ENCODE data around the gene BICD1. TPM values are rescaled to one million over a fixed set of nuclear protein-coding genes. Genes with fewer than 3 reads are reported as not detected.

BICD1 gene
- total and polyA plus RNA-seq, 2 experiments from 2014 or later, result 59.3 to 83.6 TPM

- TF ChIP-seq JUNB (IDR thresholded peaks at IDR 0.05; ENCODE audit: unreplicated experiment), result no peak
- TF ChIP-seq ZNF331 (CRISPR knock-in tag; IDR thresholded peaks at IDR 0.05; ENCODE audit: low read depth), result no peak
- no peak for TF ChIP-seq REST (IDR thresholded peaks at IDR 0.05; ENCODE audit: unreplicated experiment)
- TF ChIP-seq, protein P1, sequence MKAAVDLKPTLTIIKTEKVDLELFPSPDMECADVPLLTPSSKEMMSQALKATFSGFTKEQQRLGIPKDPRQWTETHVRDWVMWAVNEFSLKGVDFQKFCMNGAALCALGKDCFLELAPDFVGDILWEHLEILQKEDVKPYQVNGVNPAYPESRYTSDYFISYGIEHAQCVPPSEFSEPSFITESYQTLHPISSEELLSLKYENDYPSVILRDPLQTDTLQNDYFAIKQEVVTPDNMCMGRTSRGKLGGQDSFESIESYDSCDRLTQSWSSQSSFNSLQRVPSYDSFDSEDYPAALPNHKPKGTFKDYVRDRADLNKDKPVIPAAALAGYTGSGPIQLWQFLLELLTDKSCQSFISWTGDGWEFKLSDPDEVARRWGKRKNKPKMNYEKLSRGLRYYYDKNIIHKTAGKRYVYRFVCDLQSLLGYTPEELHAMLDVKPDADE (IDR thresholded peaks at IDR 0.05), result no peak
- no peak for TF ChIP-seq ZNF114 (CRISPR knock-in tag; IDR thresholded peaks at IDR 0.05)
- TF ChIP-seq EZH2phosphoT487 (IDR thresholded peaks at IDR 0.05; ENCODE audit: unreplicated experiment), result no peak
- TF ChIP-seq STAT1 (IDR thresholded peaks at IDR 0.05; ENCODE audit: unreplicated experiment), result no peak
- no peak for TF ChIP-seq EZH2 (IDR thresholded peaks at IDR 0.05; ENCODE audit: low read depth, unreplicated experiment)
These were observed 166.4 kb downstream of the BICD1 start (continued) for GRCh38 chr12:32273063-32273522.

DNA sequence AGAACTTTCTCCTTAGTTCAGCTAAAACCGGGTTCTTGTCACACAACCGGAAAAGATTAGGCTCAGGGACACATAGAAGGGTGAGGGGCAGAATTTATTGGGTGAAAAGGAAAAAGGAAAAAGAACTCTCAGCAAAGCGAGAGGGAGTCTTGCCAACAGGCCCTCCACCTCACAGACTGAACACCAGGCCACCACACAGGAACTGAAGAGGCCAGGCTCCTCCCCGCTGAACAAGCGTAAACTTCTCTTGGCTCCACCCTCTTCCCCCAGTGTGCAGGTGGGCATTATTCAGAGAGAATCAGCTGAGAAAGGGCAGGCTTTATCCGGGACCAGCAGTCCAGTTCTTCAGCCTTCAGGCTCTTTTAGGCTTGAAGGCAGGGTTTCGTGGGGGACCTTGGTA, 167.1 kb downstream of the BICD1 start:
- peak overlapping the region; percentile 77 for H3K27ac Mint-ChIP-seq
- no peaks in the 10 kb centered on the region; the same call in 1 of the 2 replicates for H4K20me1 ChIP-seq (replicated peaks; ENCODE audit: insufficient read depth)
- H3K36me3 ChIP-seq (ENCODE audit: insufficient read depth), result no peaks in the 10 kb centered on the region
- no peaks in the 10 kb centered on the region for H3K9me2 ChIP-seq (ENCODE audit: insufficient read depth)
- H2AFZ ChIP-seq, result no peak overlapping the region
- 0 out of 2 replicates have a peak overlapping the region, but pooled peaks have one; percentile 25 for H3K4me2 ChIP-seq
- ATAC-seq (peak; percentile 88), DNase-seq (ENCODE audit: low spot score) (peak; percentile 66)
- H3K4me3 ChIP-seq, result no peak overlapping the region
- peaks cover 2% of the 10 kb centered on the region for H3K27me3 Mint-ChIP-seq (ENCODE audit: insufficient read depth, low read depth, poor library complexity)
- no peaks in the 10 kb centered on the region for H3K9me3 Mint-ChIP-seq
- H3K4me1 Mint-ChIP-seq, result peaks cover 31% of the 10 kb centered on the region
- peak overlapping the region; percentile 10; the same call in 1 of the 2 replicates for H3K27ac ChIP-seq (ENCODE audit: low read depth)
- H3K4me3 Mint-ChIP-seq, result no peak overlapping the region
- H3K4me1 ChIP-seq (ENCODE audit: insufficient read depth), result peaks cover 21% of the 10 kb centered on the region
- H3F3A ChIP-seq (replicated peaks; ENCODE audit: low read depth), result no peaks in the 10 kb centered on the region
- H3K79me2 ChIP-seq (replicated peaks; ENCODE audit: insufficient read depth), result peaks cover 23% of the 10 kb centered on the region
- H3K36me3 Mint-ChIP-seq (ENCODE audit: low read depth), result no peaks in the 10 kb centered on the region
- H3K27me3 ChIP-seq (ENCODE audit: insufficient read depth), result no peaks in the 10 kb centered on the region
- TF ChIP-seq ZNF114 (CRISPR knock-in tag; IDR thresholded peaks at IDR 0.05) (no peak), CREB1 (CRISPR knock-in tag; IDR thresholded peaks at IDR 0.05; ENCODE audit: low read depth) (no peak), ZNF331 (CRISPR knock-in tag; IDR thresholded peaks at IDR 0.05; ENCODE audit: low read depth) (no peak), POLR2AphosphoS5 (IDR thresholded peaks at IDR 0.05; ENCODE audit: low read depth) (no peak), NANOG (IDR thresholded peaks at IDR 0.05; ENCODE audit: borderline replicate concordance) (no peak)
- TF ChIP-seq, protein P2, sequence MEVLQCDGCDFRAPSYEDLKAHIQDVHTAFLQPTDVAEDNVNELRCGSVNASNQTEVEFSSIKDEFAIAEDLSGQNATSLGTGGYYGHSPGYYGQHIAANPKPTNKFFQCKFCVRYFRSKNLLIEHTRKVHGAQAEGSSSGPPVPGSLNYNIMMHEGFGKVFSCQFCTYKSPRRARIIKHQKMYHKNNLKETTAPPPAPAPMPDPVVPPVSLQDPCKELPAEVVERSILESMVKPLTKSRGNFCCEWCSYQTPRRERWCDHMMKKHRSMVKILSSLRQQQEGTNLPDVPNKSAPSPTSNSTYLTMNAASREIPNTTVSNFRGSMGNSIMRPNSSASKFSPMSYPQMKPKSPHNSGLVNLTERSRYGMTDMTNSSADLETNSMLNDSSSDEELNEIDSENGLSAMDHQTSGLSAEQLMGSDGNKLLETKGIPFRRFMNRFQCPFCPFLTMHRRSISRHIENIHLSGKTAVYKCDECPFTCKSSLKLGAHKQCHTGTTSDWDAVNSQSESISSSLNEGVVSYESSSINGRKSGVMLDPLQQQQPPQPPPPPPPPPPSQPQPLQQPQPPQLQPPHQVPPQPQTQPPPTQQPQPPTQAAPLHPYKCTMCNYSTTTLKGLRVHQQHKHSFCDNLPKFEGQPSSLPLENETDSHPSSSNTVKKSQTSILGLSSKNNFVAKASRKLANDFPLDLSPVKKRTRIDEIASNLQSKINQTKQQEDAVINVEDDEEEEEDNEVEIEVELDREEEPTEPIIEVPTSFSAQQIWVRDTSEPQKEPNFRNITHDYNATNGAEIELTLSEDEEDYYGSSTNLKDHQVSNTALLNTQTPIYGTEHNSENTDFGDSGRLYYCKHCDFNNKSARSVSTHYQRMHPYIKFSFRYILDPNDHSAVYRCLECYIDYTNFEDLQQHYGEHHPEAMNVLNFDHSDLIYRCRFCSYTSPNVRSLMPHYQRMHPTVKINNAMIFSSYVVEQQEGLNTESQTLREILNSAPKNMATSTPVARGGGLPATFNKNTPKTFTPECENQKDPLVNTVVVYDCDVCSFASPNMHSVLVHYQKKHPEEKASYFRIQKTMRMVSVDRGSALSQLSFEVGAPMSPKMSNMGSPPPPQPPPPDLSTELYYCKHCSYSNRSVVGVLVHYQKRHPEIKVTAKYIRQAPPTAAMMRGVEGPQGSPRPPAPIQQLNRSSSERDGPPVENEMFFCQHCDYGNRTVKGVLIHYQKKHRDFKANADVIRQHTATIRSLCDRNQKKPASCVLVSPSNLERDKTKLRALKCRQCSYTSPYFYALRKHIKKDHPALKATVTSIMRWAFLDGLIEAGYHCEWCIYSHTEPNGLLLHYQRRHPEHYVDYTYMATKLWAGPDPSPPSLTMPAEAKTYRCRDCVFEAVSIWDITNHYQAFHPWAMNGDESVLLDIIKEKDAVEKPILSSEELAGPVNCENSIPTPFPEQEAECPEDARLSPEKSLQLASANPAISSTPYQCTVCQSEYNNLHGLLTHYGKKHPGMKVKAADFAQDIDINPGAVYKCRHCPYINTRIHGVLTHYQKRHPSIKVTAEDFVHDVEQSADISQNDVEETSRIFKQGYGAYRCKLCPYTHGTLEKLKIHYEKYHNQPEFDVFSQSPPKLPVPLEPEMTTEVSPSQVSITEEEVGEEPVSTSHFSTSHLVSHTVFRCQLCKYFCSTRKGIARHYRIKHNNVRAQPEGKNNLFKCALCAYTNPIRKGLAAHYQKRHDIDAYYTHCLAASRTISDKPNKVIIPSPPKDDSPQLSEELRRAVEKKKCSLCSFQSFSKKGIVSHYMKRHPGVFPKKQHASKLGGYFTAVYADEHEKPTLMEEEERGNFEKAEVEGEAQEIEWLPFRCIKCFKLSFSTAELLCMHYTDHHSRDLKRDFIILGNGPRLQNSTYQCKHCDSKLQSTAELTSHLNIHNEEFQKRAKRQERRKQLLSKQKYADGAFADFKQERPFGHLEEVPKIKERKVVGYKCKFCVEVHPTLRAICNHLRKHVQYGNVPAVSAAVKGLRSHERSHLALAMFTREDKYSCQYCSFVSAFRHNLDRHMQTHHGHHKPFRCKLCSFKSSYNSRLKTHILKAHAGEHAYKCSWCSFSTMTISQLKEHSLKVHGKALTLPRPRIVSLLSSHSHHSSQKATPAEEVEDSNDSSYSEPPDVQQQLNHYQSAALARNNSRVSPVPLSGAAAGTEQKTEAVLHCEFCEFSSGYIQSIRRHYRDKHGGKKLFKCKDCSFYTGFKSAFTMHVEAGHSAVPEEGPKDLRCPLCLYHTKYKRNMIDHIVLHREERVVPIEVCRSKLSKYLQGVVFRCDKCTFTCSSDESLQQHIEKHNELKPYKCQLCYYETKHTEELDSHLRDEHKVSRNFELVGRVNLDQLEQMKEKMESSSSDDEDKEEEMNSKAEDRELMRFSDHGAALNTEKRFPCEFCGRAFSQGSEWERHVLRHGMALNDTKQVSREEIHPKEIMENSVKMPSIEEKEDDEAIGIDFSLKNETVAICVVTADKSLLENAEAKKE (CRISPR knock-in tag; IDR thresholded peaks at IDR 0.05), result no peak
- TF ChIP-seq, protein P1 (IDR thresholded peaks at IDR 0.05), result no peak
